Activated T-cell treated with anti-CD3 and anti-CD28 coated beads for 24 hours (primary cell): Measurements from ENCODE around the gene NMB.

ENCODE experiments used
- DNase-seq: peaks from one replicate; pipeline ENCODE4 v3.0.0-alpha.2; 2020; ENCODE audit warnings: low read depth

NMB gene

DNA sequence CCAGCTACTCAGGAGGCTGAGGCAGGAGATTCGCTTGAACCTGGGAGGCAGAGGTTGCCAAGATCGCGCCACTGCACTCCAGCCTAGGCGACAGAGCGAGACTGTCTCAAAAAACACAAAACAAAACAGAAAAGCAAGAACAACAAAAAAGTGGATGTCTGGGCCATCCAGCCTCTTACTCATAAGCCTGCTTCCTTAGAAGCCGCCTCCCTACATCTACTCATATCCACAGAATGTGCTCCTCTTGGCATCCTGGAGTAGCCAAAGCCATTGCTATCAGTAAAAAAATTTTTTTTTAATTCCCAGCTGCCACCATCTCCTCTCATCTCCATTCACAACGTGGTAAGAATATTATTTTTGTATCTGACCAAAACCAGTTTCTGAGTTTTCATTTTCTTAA is 46.4 kb downstream of the NMB start:
- no peak for DNase-seq

DNA sequence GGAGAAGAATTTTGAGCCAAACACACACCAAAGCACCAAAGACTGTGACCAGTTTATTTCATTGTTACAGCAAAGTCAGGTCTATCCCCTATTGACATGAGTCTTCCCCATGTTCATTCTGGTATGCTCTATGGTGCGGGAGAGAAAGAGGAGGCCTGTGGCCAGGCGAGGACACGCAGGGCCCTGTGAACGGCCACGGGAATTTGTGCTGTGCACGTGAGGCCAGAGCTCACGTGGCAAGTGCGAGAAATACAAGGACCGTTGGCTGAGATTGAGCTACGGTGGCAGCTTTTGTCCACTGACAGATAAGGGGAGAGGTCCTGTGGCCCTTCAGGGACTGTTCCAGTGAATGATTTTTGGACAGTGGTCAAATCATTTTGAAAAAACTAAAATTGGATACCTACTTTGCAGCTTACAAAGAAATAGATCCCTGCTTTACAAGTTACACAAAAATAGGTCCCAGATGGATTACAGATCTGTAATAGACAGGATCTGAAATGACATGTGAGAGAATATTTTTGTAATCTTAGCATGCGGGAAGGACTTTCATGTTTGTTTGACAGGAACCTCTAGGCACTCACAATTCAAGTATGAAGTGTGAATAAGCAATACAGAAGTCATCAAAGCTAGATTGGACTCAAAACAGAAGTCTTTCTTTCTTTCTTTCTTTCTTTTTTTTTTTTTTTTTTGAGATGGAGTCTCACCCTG is 48.0 kb downstream of the NMB start:
- no peak for DNase-seq

DNA sequence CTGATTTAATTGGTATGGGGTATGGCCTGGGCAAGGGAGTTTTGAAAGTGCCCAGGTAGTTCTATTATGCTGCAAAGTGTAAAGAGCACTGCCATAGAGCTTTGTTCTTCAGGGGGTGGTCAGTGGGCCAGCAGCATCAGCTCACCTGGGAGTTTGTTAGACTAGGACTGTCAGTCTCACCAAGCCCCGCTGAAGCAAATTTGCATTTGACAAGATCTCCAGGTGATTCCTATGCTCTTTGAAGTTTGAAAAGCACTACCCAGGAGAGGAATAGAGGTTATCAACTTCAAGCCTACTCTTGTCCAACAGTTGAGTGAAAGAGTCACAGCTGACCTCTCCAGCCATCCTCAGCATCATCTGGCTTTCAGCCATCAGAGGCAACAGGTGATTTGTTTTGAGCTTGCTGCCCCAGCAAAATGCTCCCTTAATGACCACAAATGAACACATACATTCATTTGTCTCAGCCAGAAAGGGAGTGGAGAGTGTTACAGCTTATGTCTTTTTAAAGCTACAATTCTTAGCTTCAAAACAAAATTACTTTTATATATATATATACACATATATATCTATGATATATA is 49.2 kb downstream of the NMB start:
- no peak for DNase-seq

DNA sequence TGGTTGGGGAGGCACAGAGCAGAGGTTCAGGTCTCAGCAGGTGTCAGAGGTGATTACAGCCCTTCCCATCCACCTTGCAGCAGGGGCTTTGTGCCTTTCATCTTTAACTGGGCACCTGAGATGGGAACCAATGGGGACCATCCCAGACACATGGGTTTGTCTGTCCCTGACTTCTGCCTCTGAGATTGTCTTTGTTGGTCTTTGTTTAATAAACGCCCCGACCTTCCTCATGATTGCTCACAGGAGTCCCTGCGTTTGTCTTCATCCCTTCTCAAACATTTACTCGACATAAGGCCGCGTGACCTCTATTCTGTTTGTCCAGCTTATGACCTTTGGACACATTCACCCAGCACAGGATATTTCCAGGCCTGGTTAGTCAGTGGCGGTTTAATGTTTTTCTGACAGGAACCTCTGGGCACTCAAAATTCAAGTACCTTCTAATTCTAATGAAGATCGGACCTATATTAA is 51.3 kb downstream of the NMB start:
- DNase-seq: no peak

DNA sequence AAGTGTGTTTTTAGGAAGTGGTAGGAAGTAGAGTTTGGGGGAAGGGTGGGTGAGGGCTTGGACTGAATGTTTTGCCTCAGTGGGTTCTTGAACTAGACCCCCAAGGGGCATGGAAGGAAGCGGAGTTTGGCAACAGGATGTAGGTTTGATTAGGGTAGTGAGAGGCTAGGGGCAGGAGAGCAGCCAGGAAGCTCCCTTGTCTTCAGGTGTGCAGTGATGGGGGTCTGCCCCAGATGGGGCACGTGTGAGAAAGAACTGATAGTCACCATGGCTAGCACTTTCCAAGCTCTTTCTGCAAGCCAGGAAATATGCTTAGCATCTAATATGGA is 52.5 kb downstream of the NMB start:
- DNase-seq: no peak
